RCC 7860 (cell line): ENCODE data around the gene RCE1.
"Not testable (repeated sequence)": the region's sequence is repeated elsewhere in the genome, so short reads cannot be mapped to it uniquely, and the experiment has no call there.

ENCODE experiments used
- DNase-seq: peaks from one replicate; pipeline ENCODE4 v3.0.0-alpha.2; 2015; ENCODE audit warnings: low spot score
- FAIRE-seq: peaks from 2 replicates; lab custom pipeline; 2012; peaks lifted over from hg19 to GRCh38; lab: Jason Lieb, UNC

RCE1 gene

GRCh38 chr11:66842896-66843775, at the start of gene RCE1:
Gene RCE1, plus strand, starts transcription at chr11:66843441. Its CDS starts 15 bp downstream, at chr11:66843456.
- DNase-seq = peak; percentile 71
- no peak for FAIRE-seq

GRCh38 chr11:66799815-66800214, 43.4 kb upstream of the RCE1 start:
- FAIRE-seq, DNase-seq: not testable (repeated sequence)

- FAIRE-seq (no peak), DNase-seq (no peak)
Observed at GRCh38 chr11:66800720-66801428, 42.4 kb upstream of the RCE1 start.

GRCh38 chr11:66809592-66809991, 33.6 kb upstream of the RCE1 start:
- FAIRE-seq (no peak), DNase-seq (no peak)

- FAIRE-seq (no peak), DNase-seq (no peak)
Observed at GRCh38 chr11:66810576-66811185, 32.6 kb upstream of the RCE1 start.

- FAIRE-seq (no peak), DNase-seq (no peak)
Observed at GRCh38 chr11:66814678-66815077, 28.6 kb upstream of the RCE1 start.

- DNase-seq = no peak
- FAIRE-seq = no peak
Observed at GRCh38 chr11:66815646-66816045, 27.6 kb upstream of the RCE1 start.

GRCh38 chr11:66818231-66818955, 24.8 kb upstream of the RCE1 start:
- FAIRE-seq (no peak), DNase-seq (no peak)

GRCh38 chr11:66820381-66820780, 22.9 kb upstream of the RCE1 start:
- FAIRE-seq = no peak
- no peak for DNase-seq

- FAIRE-seq = no peak
- DNase-seq = no peak
Observed at GRCh38 chr11:66820901-66821300, 22.3 kb upstream of the RCE1 start.

GRCh38 chr11:66823700-66824099, 19.5 kb upstream of the RCE1 start:
- FAIRE-seq = no peak
- no peak for DNase-seq

- not testable (repeated sequence) for FAIRE-seq
Observed at GRCh38 chr11:66824573-66824972, 18.7 kb upstream of the RCE1 start.

GRCh38 chr11:66834539-66834845, 8.7 kb upstream of the RCE1 start:
- DNase-seq = no peak
- FAIRE-seq = no peak

More at GRCh38 chr11:66824573-66824972, 18.7 kb upstream of the RCE1 start:
- DNase-seq = not testable (repeated sequence)

- FAIRE-seq (no peak), DNase-seq (no peak)
Observed at GRCh38 chr11:66834943-66835342, 8.3 kb upstream of the RCE1 start.

GRCh38 chr11:66835768-66836405, 7.4 kb upstream of the RCE1 start:
- no peak for FAIRE-seq
- DNase-seq = no peak

- no peak for DNase-seq
- no peak for FAIRE-seq
Observed at GRCh38 chr11:66840317-66841091, 2.7 kb upstream of the RCE1 start.

- FAIRE-seq (no peak), DNase-seq (no peak)
Observed at GRCh38 chr11:66841861-66842260, 1.4 kb upstream of the RCE1 start.

- DNase-seq = no peak
Observed at GRCh38 chr11:66842501-66842895, 743 bp upstream of the RCE1 start.

GRCh38 chr11:66843776-66844495, 695 bp downstream of the RCE1 start:
- DNase-seq = no peak
- FAIRE-seq = no peak

More at GRCh38 chr11:66842501-66842895, 743 bp upstream of the RCE1 start:
- no peak for FAIRE-seq
